NCI-H2171 treated with DMSO at 0.1 percent for 48 hours (cell line): Measurements from ENCODE around the gene ULK3.

Experiments
- DNase-seq: peaks from one replicate; lab custom pipeline; 2025; lab: John Stamatoyannopoulos, UW

Gene ULK3

GRCh38 chr15:74799255-74799855 lies 43.6 kb downstream of the ULK3 start:
- DNase-seq, result no peak

DNA sequence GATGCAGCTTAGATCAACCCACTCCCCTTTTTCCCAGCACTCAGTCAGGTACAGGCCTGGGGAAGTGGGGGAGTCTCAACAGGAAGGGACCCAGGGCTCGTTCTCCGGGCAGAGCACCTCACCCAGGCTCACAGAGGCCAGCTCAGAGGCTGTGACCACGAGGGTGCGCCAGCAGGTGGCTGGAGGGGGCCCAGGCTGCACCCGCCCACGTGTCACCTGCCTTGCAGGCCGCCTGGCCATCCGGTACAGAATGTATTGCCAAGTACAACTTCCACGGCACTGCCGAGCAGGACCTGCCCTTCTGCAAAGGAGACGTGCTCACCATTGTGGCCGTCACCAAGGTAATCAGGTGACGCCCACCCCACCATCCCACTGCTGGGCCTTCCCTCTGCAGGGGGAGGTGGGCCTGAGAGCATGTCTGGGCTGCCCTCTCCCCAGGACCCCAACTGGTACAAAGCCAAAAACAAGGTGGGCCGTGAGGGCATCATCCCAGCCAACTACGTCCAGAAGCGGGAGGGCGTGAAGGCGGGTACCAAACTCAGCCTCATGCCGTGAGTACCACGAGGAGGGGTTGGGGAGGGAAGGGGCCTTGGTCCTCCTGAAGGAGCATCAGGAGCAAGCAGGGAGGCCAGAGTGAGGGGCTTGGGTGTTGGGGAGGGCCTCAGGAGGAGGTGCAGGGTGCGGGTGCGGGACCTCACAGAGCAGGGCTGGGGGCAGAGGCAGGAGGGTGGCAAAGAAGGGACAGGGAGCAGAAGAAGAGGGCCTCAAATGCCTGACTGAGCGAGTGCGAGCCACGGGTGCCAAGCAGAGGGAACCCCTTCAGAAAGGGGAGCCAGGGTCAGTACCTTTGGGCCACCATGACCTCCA lies 44.3 kb downstream of the ULK3 start:
- no peak for DNase-seq

DNA sequence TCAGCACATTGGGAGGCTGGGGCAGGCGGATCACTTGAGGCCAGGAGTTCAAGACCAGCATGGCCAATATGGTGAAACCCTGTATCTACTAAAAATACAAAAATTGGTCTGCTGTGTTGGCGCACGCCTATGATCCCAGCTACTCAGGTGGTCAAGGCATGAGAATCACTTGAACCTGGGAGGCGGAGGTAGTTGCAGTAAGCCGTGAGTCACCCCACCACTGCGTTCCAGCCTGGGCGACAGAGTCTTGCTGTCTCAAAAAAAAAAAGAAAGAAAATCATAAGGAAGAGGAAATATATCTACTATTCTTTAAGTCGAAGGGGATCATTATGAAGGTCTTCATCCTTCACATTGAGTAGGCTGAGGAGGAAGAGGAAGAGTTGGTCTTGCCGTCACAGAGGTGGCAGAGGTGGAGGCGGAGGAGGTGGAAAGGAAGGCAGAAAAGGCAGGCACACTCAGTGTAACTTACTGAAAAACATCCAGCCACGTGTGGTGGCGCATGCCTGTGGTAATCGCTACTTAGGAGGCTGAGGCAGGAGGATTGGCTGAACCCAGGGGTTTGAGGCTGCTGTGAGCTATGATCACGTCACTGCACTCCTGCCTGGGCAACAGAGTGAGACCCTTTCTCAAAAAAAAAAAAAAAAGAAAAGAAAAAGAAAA lies 46.9 kb downstream of the ULK3 start:
- no peak for DNase-seq

GRCh38 chr15:74794970-74795349 lies 48.0 kb downstream of the ULK3 start:
- DNase-seq, result no peak

DNA sequence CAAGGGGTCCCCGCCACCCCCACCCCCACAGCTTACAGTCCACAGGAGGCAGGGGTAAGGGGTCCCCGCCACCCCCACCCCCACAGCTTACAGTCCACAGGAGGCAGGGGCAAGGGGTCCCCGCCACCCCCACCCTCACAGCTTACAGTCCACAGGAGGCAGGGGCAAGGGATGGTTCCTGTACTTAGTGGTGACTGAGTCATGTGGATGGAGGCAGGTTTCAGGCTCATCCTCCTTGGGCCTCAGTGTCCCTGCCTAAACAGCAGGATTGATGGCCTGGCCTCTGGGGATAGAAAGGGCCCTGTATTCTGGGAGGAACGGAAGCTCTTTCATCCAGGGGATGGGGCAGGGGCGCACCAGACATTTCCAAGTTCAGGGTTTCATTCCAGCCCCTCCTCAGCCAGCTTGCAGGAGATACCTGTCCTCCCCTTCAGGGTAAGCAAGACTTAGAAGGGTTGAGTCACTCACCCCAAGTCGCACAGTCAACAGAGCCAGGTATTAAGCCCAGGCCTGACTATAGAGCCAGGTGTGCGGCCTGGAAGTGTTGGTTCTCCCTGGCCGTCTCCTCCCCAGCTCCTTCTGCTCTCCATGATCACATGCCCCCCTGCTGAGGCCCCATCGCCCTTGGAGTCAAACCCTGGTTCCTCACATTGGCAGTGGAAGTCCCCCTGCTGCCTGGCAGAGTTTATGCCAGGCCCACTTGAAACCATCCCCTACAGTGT lies 48.5 kb downstream of the ULK3 start:
- no peak for DNase-seq

- no peak for DNase-seq
Observed at GRCh38 chr15:74793135-74794028, 49.6 kb downstream of the ULK3 start.

DNA sequence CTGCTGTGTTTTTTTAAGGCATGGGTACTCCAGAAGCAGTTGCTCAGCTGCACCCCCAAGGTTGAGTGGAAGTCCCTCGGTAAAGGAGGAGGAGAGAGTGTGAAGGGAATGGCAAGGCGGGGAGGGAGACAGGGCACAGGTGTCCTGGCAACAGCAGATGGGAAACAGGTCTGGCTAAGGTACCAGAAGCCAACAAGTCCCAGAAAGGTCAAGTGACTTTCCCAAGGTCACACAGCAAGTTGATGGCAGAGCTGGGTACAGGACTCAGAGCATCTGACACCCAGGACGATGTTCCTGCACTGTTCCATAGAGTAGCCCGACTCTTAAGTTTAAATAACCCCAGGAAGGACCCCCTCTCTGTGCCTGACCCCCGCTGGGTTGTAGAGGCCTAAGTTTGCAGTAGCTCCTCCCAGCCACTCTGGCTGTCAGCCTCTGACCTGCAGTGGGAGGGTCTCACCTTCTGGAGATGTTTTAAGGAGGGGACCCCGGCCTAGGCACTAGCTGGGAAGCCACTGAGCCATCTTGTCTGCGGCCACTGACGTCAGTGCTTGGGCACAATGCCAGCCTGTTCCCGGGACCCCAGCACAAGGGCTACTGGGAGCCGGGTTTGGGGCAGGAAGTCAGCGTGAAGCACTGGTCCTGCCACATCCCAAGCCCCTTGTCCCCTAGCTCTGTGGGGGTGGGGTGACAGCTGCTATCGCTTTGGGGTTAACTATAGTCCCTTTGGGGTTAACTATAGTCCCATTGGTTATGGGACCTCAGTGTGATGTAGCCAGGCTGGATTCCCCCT lies 50.5 kb downstream of the ULK3 start:
- no peak for DNase-seq

DNA sequence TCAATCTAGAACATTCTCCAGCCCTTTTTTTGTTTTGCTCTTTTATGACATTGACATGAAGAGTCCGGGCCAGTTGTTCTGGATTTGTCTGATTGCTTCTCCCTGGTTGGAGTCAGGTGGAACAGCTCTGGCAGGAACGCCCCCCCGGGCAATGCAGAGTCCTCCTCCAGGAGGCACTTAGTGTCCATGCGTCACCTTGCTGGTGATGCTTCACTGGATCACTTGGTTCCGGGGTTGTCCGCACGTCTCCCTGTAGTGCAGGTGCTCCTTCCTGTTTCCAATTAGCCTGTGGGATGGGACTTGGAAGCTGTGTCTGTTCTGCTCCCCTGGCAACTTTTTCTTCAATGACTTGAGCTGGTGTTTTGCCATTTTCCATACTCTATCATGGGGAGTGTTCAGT lies 51.3 kb downstream of the ULK3 start:
- DNase-seq, result no peak

DNA sequence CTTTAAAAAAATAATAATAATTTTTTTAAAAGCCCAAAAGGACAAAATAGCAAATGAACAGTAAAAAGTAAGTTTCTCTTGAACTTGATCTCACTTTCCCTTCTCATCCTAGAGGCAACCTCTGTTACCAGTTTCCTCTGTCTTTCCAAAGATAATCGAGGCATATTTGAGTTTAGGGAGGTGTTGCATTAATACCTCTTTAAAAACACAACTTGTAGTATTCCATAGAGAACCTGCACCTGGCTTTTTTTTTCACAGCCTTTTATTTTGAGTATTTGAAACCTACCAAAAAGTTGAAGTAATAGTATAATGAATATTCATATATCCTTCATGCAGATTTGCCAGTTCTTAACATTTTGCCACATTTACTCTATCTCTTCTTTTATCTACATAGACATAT lies 51.9 kb downstream of the ULK3 start:
- no peak for DNase-seq

DNA sequence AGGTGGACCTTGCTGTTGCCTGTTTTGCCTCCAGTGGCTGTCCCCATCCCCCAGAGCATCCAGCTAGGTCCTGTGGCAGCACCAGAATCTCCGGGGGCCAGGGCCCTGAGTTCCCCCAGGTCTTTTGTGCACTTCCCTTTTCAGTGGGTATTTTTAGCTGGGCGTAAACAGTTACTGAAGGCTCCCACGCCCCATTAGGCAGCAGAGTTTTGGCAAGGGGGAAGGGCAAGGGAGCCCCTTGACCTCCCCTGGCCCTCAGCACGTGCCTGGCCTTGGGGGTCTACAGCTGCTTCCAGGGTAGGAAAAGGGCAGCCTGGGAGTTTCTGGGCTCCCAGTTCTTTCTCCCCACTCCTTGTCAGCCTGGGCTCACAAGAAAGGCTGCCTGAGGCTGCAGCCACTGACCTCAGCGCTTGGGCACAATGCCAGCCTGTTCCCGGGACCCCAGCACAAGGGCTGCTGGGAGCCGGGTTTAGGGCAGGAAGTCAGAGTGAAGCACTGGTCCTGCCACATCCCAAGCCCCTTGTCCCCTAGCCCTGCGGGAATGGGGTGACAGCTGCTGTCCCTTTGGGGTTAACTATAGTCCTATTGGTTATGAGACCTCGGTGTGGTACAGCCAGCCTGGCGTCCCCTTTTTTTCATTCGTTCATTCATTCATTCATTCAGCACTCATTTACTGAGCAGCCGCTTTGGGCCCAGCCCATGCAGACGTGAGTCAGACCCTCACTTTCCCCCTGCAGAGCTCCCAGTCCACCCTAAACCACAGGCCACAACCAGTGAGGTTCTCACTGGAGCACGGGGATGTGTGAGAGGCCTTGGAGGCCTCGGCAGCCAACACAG lies 52.7 kb downstream of the ULK3 start:
- no peak for DNase-seq

DNA sequence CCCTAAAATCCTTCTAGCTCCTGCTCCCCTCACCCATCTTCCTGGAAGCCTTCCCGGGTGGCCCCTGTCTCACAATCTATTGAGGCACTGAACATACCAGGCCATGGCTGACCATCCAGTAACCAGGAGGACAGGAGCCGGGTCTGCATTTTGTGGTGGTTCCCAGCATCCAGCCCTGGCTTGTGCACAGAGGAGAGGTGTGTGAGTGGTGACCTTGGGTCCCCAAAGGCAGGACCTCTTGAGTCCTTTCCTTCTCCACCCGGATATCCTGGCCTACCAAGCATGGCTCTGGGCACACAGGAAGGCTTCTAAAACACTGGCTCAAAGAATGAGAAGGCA lies 53.2 kb downstream of the ULK3 start:
- no peak for DNase-seq

GRCh38 chr15:74789171-74789631 lies 53.8 kb downstream of the ULK3 start:
- DNase-seq, result no peak

DNA sequence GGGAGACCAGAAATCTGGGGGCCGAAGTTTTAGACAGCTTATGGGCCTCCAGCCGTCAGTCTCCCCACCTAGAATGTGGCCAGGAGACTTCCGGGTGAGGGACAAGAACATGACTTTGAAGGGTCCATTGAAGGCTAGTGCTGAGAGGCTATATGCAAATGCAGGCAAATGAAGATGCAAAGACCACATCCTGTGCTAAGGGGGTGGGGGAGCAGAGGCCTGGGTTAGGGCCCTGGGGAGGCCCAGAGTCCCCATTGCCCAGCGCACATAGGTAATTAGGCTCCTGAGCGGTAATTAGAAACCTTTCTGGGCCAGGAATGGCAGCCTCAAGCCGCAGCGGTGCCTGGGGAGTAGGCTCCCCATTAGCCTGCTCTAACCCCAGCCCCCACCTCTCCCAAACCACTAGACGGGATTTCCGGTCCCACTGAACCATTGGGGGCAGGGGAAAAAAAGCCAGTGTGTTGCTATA lies 54.2 kb downstream of the ULK3 start:
- DNase-seq, result no peak

GRCh38 chr15:74788042-74788682 lies 54.8 kb downstream of the ULK3 start:
- DNase-seq, result no peak

GRCh38 chr15:74787251-74788041 lies 55.5 kb downstream of the ULK3 start:
- no peak for DNase-seq

DNA sequence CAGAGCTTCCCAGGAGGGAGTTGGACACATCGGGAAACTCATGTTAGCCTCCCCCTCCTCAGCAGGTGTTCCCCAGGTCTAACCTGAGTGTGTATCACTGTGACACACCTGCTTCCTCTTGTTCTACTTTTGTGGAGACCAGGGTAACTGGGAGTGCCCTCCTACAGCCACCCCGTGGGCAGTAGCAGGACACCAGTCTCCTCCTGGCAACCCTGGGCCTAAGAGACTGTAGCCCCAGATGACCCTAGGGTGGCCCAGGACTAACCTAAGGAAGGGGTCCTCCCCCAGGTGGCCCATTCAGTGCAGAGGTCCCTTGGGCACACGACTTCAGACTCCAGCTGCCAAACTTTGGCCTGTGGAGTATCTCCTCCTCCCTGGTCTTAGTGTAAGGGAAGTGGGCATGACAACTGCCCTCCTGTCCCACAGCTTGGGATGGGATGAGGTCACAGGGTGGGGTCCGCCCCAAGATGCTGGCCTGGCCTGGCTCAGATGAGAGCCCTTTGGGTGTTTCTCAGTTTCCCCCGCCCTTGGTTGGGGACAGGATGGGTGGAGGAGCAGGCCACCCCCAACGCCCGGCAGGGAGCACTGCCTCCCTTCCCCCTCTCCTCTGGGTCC lies 56.3 kb downstream of the ULK3 start:
- DNase-seq, result no peak
